ENCODE results near the gene CAMK1D.

The CAMK1D gene

DNA sequence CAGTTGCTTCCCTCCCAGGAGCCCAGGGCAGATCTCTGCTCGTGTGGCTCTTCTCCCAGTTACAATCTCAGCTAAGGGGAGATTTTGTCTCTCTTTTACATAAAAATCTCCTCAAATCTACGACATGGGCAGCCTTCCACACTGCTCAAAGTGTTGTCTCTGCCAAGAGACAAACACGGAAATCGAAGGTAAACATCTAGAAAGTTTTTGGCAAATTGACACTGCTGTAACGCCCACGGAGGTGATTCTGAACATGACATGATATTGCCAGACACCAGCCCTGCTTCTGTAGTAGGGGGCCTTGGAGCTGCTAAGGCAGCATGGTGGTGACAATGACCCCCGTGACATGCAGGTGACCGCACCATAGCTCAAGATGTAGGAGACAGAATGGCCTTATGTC, 523.8 kb downstream of the CAMK1D start:
- DNase-seq = no peak

DNA sequence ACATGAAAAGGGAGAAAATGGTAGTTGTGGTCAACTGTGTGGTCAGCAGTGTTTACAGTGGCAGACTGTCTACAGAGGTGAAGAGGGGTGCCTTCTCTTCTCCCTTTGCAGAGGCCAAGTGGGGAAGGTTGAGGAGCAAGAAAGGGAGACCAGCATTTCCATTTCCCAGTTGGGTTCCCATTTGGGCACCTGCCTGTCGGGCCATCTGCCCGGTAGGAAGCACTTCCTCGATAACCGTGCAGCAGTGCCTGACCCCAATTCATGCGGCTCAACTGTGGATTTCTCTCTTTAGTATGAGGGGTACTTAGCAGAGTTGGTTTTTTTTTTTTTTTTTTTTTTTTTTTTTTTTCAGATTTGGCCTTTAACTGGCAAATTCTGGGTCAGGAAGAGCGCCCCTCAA, 525.2 kb downstream of the CAMK1D start:
- DNase-seq = no peak

DNA sequence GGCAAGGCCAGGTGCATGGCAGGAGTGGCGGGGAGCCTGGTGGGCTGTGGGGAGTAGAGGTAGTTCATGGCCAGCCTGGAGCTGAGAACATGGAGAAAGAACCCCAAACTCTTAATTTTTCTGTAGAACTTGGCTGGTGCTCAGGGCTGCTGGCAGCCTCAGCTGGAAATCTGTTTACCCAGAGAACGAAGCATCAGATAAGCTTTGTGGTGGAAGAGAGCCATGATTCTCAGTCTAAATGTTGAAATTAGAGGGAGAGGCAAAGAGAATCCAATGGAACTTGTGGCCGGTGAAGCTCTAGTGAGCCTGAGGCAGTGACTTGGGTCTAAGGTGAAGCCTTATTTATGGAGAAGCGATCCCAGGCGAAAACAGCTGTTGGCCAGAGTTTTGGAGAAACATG, 525.8 kb downstream of the CAMK1D start:
- DNase-seq = no peak

DNA sequence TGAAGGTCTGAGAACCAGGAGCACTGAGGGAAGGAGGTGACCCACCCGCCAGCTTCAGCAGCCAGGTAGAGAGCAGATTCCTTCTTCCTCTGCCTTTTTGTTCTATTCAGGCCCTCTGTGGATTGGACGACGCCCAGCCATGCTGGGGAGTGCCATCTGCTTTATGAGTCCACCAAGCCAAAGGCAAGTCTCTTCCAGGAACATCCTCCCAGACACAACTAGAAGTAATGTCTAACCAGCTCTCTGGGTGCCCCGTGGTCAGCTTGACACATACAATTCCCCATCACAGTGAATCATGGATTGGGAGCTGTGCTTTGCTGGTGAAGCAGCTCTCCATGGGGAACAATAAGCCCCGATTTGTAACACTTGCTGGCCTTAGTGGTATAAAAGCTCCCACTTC, 526.9 kb downstream of the CAMK1D start:
- DNase-seq = no peak

DNA sequence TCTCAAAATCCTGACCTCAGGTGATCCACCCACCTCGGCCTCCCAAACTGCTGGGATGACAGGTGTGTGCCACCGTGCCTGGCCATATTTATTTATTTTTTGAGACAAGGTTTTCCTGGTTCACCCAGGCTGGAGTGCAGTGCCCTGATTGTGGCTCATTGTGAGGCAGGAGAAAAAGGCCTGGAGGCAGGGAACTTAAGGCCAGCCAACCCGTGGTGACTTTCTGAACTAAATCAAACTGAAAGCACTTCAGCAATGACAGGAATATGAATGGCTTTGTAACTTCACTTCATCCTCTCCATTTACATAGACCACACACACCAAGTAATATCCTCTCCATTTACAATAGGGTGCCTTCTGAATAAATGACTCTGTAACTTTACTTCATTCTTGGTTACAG, 527.8 kb downstream of the CAMK1D start:
- no peak for DNase-seq

DNA sequence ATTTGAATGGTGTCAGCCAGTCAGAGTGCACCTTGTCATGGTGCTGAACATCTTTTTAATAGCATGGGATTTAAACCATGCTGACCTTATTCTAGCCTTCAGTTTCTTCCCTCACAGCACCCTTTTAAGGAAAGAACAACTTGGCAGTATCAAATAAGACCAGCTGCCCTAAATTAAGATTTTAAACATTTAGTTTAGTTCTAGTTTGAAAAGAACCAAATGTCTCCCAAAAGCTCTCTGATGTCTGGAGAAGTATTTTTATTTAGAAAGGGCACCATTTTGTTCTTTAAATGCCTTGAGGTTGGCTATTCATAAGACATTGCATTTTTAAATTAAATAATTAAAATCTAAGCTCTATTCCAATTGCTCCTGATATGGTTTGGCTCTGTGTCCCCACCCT, 531.1 kb downstream of the CAMK1D start:
- no peak for DNase-seq

DNA sequence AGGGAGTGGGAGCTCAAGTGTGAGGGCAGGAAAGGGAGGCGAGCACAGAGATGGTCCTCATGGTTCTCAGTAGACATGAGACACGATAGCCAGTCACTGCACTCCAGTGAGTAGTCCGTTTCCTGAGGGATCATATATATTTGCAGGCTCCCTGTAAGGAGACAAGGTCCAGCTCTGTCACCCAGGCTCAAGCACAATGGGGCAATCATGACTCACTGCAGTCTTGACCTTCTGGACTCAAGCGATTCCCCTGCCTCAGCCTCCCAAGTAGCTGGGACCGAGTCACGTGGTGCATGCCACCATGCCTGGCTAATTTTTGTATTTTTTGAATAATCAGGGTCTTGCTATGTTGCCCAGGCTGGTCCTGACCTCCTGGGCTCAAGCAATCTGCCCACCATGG, 535.5 kb downstream of the CAMK1D start:
- DNase-seq = no peak

Data from right hindlimb (tissue), 1 donor.